ENCODE data around the gene RELCH.

DNA sequence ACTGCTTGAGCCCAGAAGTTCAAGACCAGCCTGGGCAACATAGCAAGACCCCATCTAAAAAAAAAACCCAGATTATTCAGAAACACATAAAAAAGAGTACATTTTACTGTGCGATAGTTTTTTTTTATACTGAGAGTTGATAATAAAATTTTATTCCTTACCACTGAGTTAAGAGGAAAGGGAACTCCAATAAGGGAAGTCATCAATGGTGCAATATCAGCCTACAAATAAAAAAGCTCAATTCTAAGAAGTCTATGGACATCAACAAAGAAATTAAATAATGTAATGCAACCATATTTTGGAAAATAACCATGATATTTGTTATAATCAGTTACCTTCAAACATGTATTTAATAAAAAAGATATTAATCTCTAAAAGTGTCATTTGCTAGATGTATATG, 46.8 kb upstream of the RELCH start:
- TF ChIP-seq CTCF (IDR thresholded peaks at IDR 0.05) (no peak), POLR2AphosphoS5 (IDR thresholded peaks at IDR 0.05; ENCODE audit: low read depth, low read length) (no peak), TCF7L2 (IDR thresholded peaks at IDR 0.05; ENCODE audit: low read depth, low read length) (no peak), SIN3A (IDR thresholded peaks at IDR 0.05; ENCODE audit: borderline replicate concordance, insufficient read depth, low read depth, low read length) (no peak)

All from Panc1 (cell line).